ENCODE results near the gene CAMK1G.

CAMK1G gene

DNA sequence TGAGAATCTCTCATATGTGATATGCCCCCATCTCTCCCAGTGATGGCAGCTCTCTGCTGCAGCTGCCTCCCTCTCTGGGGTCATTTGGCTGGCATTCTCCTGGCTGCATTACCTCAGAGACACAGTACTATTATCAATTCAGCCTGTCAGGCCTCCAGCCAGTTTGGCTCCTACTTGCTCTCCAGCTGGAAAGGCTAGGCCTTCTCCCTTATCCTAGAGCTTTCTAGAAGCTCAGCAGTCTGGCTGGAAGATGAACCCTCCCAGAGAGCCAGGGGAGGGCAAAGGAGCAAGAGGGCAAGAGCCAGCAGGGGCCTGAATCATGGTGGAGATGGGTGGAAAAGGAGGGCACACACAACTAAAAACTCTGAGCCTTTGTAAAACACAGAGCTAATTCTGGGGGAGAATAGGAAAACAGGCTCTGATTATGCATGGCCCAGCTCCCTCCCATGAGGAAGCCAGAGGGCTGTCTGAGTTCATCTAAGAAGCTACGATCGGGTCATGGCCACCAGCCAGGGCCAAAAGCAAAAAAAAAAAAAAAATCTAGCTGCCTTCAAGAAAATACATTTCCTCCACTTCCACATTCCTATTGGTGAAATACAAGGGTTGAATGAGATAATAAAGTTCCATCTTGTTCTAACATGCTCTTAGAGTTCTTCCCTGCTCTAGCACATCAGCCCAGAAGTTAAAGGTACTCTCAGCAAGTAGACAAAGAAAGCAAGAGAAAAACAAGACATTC lies 59.9 kb downstream of the CAMK1G start:
- DNase-seq = no peak

DNA sequence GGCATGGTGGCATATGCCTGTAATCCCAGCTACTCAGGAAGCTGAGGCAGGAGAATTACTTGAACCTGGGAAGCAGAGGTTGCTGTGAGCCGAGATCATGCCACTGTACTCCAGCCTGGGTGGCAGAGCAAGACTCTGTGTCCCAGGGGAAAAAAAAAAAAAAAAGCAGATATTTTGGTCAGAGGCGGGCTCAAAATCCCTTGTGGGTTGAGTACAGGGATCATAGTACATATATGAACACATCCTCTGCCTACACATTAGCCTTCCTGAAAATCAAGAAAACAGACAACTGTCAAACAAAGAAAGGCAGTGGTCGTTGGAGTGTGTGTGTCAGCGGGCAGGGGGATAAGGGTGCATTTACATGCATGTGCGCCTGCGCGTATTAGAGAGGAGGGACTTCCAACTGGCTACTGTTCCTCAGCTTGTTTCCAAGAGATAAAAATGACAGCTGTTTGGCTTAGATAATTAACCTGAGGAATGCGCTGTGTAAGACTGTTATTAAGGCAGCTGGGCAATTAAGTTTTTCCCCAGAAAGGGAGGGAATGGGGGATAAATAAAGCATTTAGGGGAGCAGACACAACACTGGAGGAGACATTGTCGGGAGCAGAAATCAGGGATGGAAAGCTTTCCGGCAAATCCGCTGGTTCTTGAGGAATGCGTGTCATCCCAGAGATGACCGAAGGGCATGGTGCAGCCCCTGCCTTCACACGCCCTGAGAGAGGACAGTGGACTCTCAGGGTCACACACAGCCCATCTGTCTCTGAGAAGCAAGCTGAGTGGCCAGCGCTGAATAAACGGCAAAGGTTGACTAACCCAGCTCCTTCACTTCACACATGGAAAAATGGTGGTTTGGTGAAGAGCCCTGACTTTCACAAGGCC lies 62.3 kb downstream of the CAMK1G start:
- no peak for DNase-seq

DNA sequence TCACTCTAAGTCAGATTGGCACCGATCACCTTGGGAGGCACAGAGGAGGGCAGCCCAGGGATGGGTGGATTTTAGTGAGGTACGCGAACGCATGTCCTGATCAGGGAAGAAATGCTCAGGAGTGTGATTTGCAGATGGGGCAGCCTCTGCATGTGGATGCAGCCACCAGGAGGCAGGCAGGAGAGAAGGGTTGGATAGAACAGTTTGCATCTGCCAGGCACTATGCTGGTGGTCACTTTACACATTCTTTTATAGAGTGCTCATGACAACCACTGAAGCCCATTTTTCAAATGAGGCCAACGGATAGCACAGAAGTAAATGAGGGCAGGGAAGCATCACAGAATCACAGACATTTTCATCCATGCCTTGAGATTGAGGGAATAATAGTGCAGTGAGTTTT lies 63.0 kb downstream of the CAMK1G start:
- DNase-seq = no peak

DNA sequence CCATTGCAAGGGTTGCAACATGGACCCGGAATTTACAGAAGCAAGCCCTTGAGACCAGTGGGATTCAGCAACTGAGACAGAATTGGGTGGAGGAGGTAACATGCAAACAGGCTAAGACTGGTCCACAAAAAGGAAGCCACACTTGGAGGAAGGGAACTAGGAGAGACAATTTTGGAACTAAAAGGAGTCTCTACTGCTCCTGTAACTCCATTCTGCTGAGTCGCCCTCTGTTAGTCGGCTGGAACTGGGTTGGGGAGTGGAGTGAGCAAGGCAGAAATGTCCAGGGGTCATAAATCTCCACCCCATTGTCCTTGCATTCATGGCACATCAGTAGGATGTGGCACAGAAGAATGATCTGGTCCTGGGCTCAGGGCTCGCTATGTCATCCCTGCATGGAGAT lies 63.6 kb downstream of the CAMK1G start:
- no peak for DNase-seq

DNA sequence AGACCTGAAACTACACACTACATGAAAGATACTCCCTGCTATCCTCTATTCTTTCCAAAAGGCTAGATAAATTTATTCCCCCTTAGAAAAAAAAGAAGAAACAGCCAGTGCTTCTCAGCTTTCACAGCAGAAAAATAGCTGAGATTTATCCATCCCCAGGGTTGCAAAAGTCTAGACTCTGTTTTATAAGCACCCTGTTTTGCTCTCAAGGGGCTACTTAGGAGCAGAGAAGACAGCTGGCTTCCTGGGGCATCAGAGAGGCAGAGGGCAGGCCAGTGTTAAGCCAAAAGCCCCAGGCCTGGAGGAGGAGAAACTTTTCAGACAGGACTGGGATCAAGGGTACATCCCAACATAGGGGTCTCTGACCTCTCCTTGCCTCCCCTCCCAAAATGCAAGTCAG lies 64.8 kb downstream of the CAMK1G start:
- DNase-seq = no peak

DNA sequence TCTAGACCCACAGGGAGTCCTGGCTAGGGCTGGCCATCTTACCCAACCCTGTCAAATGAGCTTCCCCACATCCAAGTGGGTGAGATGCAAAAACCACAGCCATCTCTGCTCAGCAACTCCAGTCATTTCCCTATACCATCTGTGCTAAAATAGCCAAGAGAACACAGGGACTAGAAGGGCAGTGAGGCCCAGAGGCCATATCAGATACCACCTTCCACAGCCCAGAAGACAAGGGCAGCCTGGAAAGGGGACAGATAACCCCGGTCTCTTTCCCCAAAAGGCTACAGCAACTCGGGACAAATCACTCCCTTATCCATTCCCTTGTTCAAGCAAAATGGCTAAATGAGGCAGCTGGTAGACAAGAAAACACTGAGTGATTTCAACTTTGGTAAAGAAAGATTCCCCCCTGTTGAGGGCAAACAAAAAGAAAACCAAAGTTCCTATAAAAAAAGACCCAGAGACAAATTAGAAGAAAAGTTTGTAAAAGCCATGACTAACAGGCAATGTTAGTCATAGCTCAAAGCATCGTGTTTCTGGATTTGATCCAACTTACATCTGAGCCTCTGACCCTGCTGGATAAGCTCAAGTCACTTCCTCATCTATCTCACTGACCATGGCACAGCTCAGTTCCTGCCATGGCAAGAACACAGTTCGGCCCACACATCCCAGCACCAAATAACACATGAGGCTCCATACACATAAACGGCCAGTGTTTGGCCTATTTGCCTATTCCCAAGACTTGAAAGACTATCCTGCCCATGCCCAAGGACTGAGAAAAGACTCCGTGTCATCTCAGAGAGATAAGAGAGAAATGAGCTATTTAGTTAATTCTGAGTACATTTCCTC lies 65.6 kb downstream of the CAMK1G start:
- DNase-seq = no peak

DNA sequence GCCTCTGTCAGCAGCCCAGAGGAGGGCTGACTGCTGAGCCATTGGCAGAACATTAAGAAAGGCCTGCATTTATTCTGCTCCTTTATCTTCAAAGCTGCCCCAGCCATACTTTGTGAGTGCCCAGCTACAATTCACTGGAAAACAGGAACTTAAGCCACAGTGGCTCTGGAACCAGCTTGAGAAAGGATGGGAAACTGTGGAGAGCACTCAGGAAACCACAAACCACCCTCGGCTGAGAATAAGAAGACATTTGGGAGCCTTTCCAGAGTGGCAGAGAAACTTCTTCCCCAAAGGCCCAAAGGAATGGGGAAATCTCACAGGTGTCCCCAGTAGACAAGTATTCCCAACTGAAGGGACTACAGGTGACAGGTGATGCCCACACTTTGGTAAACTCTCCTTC lies 66.9 kb downstream of the CAMK1G start:
- no peak for DNase-seq

DNA sequence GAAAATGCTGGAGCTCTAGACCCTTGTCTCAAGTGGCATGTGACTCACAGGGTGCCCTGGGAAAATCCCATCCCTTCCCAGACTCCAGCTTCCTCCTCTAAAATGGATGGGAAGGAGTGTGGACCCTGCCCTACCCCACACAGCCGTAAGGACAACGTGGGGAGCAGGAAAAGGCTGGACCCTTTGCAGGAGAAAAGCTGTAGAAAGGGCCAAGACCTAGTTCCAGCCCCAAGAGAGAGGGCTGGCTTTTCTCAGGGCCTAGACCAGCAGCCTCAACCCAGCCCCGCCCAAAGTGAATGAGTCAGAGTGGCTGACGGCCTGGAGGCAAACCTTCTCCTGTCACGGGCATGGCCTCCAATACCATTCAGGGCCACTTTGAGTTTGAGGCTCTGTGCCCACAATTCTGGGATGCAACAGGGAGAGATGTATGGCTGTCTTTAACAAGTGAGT lies 67.6 kb downstream of the CAMK1G start:
- peak; percentile 26 for DNase-seq

DNA sequence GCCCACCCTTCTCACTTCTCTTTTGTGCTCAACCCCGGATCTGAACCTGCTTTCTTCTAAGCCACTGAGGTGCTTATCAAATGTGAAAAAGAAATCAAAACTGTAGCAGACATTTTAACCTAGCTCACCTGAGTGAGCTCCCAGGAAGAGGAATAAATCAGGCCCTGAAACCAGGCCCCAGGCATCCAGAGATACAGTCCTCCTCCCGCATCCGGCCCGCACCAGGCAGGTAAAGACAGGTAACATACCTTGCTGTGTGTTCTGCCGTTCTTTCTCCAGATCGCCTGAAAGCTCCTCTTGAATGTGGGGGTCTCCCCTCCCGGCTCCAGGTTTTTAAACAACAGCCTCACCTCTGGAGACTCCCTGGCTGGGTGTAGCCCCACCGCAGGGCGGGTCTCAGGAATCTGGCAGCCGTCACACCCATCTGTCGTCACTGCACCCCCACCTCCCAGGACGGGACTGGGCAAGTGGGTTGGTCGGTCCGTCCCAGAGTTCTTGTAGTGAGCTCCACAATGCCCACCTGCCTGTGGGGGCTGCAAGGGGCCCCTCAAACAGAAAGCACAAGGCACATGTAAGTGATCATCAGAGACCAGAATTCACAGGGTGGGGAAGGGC lies 68.7 kb downstream of the CAMK1G start, which contains the start of gene LAMB3:
Gene LAMB3 (minus strand): TSS at position 305 of the 615 bp plus-strand sequence. CDS start 1,481 bp downstream, outside the sequence.
- DNase-seq = no peak

DNA sequence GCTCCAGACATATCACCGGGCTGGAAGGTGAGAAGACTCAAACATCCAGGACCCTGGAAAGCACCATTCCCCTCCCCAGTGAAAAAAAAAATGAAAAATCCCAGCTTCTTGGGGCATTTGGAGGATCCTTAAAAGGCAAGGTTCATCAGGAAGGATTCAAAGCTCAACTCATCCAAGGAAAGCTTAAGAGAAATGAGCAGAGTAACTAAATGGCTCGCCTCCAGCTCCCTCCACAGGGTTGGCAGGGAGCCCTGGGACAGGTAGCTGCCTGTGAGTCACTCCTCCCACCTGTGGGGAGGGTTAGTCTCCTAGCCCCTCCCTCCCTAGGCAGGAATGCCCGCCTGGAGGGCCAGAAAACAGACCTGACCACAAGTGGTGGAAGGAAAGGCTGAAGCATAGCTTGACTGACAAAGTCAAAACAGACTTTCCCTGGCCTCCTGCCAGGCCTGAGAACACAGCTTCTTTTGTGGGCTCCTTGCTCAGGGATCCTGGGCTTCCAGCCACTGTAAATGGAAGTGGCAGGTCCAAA lies 69.4 kb downstream of the CAMK1G start:
- DNase-seq = no peak

DNA sequence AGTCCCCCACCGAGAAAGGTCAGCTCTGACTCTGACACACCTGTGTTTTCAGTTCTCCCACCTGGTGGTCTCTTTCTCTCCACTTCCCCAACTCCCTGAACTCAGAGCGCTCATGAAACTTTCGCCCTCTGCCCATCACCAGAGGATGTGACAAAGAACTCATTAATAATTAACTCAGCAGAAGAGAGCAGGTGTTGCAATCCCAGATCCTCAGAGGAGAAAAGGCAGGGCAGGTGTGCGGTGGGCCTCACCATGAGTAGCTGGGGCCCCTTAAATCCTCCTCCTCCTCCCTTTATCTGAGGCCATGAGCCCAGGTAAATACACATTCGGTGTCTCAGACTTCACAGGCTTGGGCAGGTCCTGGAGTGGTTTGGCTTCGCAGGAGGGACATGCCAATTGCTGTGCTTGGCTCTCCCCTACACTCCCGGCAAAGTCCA lies 70.4 kb downstream of the CAMK1G start:
- DNase-seq = no peak

DNA sequence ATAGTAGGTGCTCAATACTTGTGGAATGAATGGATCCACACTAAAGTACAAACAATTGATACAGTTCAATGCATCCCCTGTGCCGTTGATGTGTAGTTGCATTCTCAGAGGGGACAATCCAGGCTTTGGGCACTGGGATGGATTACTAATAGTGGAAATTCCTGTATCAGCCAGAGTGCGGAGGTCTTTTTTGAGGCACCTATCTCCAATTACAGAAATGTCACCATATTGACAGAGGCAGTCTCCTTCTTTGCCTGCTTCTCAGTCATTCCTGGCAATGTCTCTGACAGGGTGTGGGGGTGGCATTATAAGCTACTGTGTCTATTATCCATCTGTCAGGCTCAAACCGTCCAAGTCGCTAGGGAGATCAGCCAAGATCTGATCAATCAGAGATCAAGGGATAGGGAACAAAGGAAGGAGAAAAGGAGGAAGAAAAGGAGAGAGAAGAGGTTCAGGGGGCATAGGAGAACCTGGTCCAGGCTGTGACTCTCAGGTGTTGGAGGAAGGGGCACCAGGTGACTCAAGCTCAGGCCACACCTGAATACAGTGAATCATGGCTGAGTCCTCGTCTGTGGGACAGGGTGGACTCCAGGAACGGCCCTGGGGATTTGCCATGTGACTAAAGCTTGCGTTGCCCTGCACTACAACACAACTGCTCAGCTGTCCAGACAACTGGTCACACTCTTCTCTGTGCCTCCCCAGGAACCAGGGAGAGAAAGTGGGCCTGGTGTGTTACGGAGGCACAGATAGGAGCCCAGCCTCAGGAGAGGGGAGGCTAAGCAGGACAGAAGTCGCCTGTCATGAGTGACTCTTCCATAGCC lies 72.1 kb downstream of the CAMK1G start:
- no peak for DNase-seq

DNA sequence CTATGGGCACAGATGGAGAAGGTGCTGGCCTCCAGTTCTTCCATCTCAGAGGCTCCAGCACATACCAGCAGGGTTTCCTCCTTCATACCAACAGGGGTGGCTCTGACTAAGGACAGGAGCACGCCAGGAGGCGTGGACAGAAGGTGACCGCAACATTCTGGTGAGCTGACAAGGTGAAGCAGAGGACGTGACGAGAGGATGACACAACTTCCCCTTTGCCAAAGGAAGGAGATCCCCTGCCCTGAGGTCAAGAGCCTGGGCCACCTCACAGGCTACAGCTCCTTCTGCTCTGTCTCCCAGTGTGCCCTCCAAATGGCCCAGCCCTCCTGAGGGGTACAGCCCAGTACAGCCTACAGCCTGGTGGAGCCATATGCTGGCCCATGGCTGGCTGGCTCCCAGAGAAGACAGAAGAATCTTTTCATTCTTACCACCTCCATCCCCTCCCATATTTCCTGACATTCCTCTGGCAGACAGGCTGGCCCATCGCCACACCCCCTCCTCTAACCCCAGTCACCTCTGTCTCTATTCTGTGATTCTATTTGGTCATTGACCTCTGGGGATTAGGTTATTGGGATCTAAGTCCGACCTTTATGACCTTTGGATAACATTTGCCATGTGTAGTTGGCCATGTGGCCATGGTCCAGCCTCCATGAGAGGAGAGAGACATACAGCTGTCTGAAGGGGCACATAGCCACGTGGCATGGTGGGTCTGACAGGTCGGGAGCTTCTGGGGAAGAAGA lies 73.8 kb downstream of the CAMK1G start:
- DNase-seq = no peak

DNA sequence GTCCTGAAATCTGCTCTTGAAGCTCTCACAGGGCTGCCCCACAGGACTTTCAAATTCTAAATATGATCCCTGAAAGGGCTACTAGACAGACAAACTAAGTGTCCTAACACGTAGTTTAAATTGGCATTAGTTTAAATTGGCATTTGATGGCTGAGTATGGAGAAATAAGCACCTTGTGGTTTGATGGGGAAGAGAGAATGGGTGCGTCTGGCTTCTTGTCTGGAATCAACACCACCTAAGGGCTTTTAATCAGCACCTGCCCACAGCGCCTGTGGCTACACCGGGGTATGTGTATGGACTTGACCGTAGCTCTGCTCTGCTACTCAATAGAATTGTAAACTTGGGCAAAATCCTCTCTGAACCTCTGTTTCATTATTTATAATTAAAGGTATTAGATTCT lies 74.4 kb downstream of the CAMK1G start:
- DNase-seq = no peak

DNA sequence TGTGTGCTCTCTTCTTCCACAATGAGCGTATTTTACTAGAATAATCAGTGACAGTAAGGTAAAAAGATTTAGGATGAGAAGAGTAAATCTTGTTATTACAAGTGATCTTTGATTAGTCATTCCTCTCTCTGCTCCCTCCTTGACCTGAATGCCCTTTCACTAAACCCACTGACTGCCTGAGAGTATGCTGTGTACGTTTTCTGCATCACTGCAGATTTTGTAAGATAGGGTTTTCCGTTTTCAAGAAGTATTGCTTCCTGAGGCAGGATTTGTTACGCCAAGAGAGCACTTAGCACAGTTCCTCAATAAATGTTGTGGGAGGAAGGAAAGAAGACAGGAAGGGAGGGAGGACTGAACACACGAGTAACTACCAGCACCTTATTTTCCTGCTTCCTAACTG lies 76.4 kb downstream of the CAMK1G start:
- no peak for DNase-seq

DNA sequence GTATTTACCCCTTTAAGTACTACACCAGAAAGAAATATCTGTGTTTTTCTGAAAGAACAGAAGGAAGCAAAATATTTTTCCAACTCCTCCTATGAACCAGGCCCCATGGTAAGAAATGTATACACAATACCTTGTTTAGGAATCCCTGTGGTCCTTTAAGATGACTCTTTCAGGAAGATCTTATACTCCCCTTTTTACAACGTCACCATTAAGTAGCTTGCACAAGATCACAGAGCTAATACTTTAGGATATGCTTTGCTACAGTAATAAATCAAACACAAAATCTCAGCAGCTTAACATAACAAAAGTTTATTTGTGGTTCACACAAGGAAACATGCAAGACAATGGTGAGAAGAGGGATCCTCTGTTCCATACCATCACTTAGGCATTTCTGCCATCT lies 77.6 kb downstream of the CAMK1G start:
- DNase-seq = no peak

DNA sequence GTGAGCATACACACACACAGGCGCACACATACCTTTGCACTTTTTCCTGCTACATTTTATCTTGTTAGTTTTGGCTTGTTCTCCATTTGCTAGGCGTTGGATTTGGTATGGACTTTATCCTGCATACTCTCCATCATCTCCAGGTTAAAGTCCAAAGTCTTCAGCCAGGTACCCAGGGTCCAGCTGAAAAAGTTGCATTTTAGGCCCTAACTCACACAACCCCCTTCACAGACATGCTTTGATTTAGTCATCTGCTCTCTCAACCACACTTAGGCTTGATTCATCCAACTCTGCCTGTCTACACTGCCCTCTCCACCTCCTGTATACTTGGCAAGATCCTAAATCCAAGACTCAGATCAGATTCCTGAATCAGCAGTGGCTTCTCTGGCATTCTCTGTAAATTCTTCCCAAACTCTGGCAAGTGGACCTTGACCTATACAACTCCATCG lies 79.4 kb downstream of the CAMK1G start:
- DNase-seq = no peak
